Neural cell (in vitro differentiated cells): Measurements from ENCODE around the gene CTH. TPM values are rescaled to one million over a fixed set of nuclear protein-coding genes. Genes with fewer than 3 reads are reported as not detected.

ENCODE experiments used
- H2AFZ ChIP-seq: fragments of 200-600, 300-800 bp; sonication (generic), shearing (Covaris generic); 2 replicates; pipeline ENCODE4 v1.6.0; 2014; ENCODE audit warnings: low read depth, mild to moderate bottlenecking, antibody characterized with exemption, low read length, moderate library complexity
- H3F3A ChIP-seq: fragments of 200-600 bp; shearing (Covaris generic); 2 replicates; pipeline ENCODE4 v1.6.1; 2016; ENCODE audit warnings: mild to moderate bottlenecking, moderate library complexity, mixed read lengths, antibody characterized with exemption, low read length; ENCODE audit not compliant: insufficient read depth, poor library complexity, severe bottlenecking
- H3K27ac ChIP-seq: fragments of 200-600, 300-800 bp; sonication (generic), shearing (Covaris generic); 2 replicates; pipeline ENCODE4 v1.5.1; 2014; ENCODE audit warnings: mild to moderate bottlenecking, low read length, moderate library complexity
- H3K27me3 ChIP-seq: fragments of 300-800, 200-600 bp; sonication (generic), shearing (Covaris generic); 2 replicates; pipeline ENCODE4 v1.6.0; 2014; ENCODE audit warnings: mild to moderate bottlenecking, low read depth, low read length, moderate library complexity; ENCODE audit not compliant: insufficient read depth
- H3K36me3 ChIP-seq: fragments of 300-800, 200-600 bp; sonication (generic), shearing (Covaris generic); 2 replicates; pipeline ENCODE4 v1.5.1; 2014; ENCODE audit warnings: mild to moderate bottlenecking, antibody characterized with exemption, low read length, moderate library complexity; ENCODE audit not compliant: insufficient read depth
- H3K4me2 ChIP-seq: fragments of 300-800, 200-600 bp; sonication (generic), shearing (Covaris generic); 2 replicates; pipeline ENCODE4 v1.6.0; 2014; ENCODE audit warnings: mild to moderate bottlenecking, low read length
- H3K4me3 ChIP-seq: fragments of 300-800, 200-600 bp; sonication (generic), shearing (Covaris generic); 2 replicates; pipeline ENCODE4 v1.5.1; 2014; ENCODE audit warnings: mild to moderate bottlenecking, low read length, moderate library complexity
- H3K79me2 ChIP-seq: fragments of 200-600 bp; shearing (Covaris generic); replicated peaks from 2 replicates; pipeline ENCODE4 v1.6.0; 2014; ENCODE audit warnings: mild to moderate bottlenecking, low read length, moderate library complexity; ENCODE audit not compliant: insufficient read depth
- H3K9ac ChIP-seq: fragments of 300-800, 200-600 bp; sonication (generic), shearing (Covaris generic); 2 replicates; pipeline ENCODE4 v1.6.1; 2016; ENCODE audit warnings: mild to moderate bottlenecking, low read length, mixed read lengths
- H3K9me2 ChIP-seq: fragments of 200-600 bp; shearing (Covaris generic); 2 replicates; pipeline ENCODE4 v1.6.1; 2016; ENCODE audit warnings: mild to moderate bottlenecking, low read length, mixed read lengths; ENCODE audit not compliant: insufficient read depth
- H3K9me3 ChIP-seq: fragments of 200-600, 300-800 bp; sonication (generic), shearing (Covaris generic); 2 replicates; pipeline ENCODE4 v1.6.1; 2016; ENCODE audit warnings: mild to moderate bottlenecking, mixed run types, low read length, moderate library complexity, mixed read lengths
- H4K20me1 ChIP-seq: fragments of 200-600 bp; shearing (Covaris generic); 2 replicates; pipeline ENCODE4 v1.6.1; 2016; ENCODE audit warnings: mild to moderate bottlenecking, mixed run types; ENCODE audit not compliant: insufficient read depth
- EP300 ChIP-seq: fragments of 450-650 bp; conservative IDR thresholded peaks from 2 replicates; pipeline ENCODE4 v1.6.1; 2014; ENCODE audit warnings: antibody characterized with exemption, mild to moderate bottlenecking, moderate library complexity; ENCODE audit not compliant: poor library complexity, severe bottlenecking
- EZH2 ChIP-seq: fragments of 200-600, 300-800 bp; shearing (Covaris generic), sonication (generic); IDR thresholded peaks from 2 replicates; pipeline ENCODE4 v1.6.1; 2014; ENCODE audit warnings: antibody characterized with exemption, low read length, borderline replicate concordance, mild to moderate bottlenecking; ENCODE audit not compliant: insufficient read depth, poor library complexity, severe bottlenecking
- MXI1 ChIP-seq: fragments of 450-650 bp; conservative IDR thresholded peaks from 2 replicates; pipeline ENCODE4 v1.6.1; 2014; ENCODE audit warnings: antibody characterized with exemption, mild to moderate bottlenecking; ENCODE audit not compliant: poor library complexity, severe bottlenecking
- POLR2AphosphoS5 ChIP-seq: IDR thresholded peaks from 2 replicates; pipeline ENCODE4 v1.6.1; 2012
- RAD21 ChIP-seq: fragments of 450-650 bp; conservative IDR thresholded peaks from 2 replicates; pipeline ENCODE4 v1.6.1; 2014; ENCODE audit warnings: antibody characterized with exemption, mild to moderate bottlenecking, moderate library complexity
- SMC3 ChIP-seq: fragments of 450-650 bp; conservative IDR thresholded peaks from 2 replicates; pipeline ENCODE4 v1.6.1; 2014; ENCODE audit warnings: antibody characterized with exemption, mild to moderate bottlenecking, moderate library complexity; ENCODE audit not compliant: poor library complexity
- TAF1 ChIP-seq: IDR thresholded peaks from 2 replicates; pipeline ENCODE4 v1.6.1; 2012; ENCODE audit warnings: low read depth
- polyA plus RNA-seq: library from polyadenylated mRNA; depleted of rRNA; stranded (reverse); fragments of >200 nt; gene quantifications from 2 replicates; pipeline ENCODE4 v1.2.3, GENCODE V29; 2014
- TF ChIP-seq, protein P1 (sequence below): fragments of 450-650 bp; IDR thresholded peaks from 2 replicates; pipeline ENCODE4 v1.5.1; 2014; ENCODE audit warnings: antibody characterized with exemption, mild to moderate bottlenecking, moderate library complexity; ENCODE audit not compliant: poor library complexity, severe bottlenecking
- TF ChIP-seq, protein P2 (sequence below): IDR thresholded peaks from 2 replicates; pipeline ENCODE4 v1.6.1; 2012; ENCODE audit warnings: borderline replicate concordance

CTH gene
- polyA plus RNA-seq, 1 donor from 2014 or later: 10.0 TPM

DNA sequence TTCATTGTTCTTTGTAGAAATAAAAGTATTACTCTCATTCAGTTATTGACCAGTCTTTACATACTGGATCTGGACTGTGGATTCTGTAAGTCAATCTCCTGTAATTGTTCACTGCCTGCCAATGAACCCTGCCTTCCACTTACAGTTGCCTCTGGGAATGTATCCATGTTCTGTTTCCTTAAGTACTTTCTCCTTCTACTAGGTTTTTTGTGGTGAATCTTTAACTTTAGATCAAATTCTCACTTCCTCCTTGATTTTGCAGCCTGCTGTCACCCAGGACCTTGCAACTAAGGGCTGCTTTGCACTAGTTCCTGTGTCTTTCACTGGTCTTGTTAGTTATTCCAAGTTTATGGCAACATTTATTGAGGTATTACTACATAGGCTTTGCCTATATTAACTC lies 28.4 kb upstream of the CTH start:
- H3K9ac ChIP-seq: no peak overlapping the region
- no peaks in the 10 kb centered on the region for H3K9me2 ChIP-seq
- no peaks in the 10 kb centered on the region for H3F3A ChIP-seq
- TF ChIP-seq EP300 (no peak), MXI1 (no peak), RAD21 (no peak), SMC3 (no peak), TAF1 (no peak), EZH2 (no peak)
- TF ChIP-seq, protein P1, sequence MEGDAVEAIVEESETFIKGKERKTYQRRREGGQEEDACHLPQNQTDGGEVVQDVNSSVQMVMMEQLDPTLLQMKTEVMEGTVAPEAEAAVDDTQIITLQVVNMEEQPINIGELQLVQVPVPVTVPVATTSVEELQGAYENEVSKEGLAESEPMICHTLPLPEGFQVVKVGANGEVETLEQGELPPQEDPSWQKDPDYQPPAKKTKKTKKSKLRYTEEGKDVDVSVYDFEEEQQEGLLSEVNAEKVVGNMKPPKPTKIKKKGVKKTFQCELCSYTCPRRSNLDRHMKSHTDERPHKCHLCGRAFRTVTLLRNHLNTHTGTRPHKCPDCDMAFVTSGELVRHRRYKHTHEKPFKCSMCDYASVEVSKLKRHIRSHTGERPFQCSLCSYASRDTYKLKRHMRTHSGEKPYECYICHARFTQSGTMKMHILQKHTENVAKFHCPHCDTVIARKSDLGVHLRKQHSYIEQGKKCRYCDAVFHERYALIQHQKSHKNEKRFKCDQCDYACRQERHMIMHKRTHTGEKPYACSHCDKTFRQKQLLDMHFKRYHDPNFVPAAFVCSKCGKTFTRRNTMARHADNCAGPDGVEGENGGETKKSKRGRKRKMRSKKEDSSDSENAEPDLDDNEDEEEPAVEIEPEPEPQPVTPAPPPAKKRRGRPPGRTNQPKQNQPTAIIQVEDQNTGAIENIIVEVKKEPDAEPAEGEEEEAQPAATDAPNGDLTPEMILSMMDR: no peak
- no peak overlapping the region for H3K4me2 ChIP-seq
- no peak overlapping the region for H2AFZ ChIP-seq
- no peaks in the 10 kb centered on the region for H3K36me3 ChIP-seq
- no peaks in the 10 kb centered on the region for H3K9me3 ChIP-seq
- no peaks in the 10 kb centered on the region for H3K79me2 ChIP-seq
- H3K4me3 ChIP-seq: no peak overlapping the region
- H3K27ac ChIP-seq: no peak overlapping the region
- no peaks in the 10 kb centered on the region for H3K27me3 ChIP-seq
- H4K20me1 ChIP-seq: no peaks in the 10 kb centered on the region

DNA sequence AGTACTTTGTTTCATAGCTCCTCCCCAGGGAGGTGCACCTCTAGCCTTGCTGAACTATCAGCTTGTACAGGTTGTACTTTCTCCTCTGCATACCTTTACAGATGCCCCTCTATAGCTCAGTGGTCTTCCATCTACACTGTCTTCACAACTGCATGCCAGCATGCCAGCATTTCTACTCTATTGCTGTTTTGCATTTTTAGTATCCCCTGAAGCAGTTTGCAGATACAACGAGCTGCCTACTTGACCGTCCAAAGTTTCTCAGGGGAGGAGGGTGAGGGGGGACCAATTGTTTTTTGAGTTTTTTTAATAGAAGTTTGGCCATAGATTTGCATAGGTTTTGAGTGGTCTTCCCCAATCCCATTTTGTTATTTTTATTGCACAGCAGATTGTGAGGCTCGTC lies 27.6 kb upstream of the CTH start:
- H3K4me3 ChIP-seq: no peak overlapping the region
- TF ChIP-seq TAF1 (no peak), MXI1 (no peak), POLR2AphosphoS5 (no peak), RAD21 (no peak), EZH2 (no peak), EP300 (no peak), SMC3 (no peak)
- TF ChIP-seq, protein P2, sequence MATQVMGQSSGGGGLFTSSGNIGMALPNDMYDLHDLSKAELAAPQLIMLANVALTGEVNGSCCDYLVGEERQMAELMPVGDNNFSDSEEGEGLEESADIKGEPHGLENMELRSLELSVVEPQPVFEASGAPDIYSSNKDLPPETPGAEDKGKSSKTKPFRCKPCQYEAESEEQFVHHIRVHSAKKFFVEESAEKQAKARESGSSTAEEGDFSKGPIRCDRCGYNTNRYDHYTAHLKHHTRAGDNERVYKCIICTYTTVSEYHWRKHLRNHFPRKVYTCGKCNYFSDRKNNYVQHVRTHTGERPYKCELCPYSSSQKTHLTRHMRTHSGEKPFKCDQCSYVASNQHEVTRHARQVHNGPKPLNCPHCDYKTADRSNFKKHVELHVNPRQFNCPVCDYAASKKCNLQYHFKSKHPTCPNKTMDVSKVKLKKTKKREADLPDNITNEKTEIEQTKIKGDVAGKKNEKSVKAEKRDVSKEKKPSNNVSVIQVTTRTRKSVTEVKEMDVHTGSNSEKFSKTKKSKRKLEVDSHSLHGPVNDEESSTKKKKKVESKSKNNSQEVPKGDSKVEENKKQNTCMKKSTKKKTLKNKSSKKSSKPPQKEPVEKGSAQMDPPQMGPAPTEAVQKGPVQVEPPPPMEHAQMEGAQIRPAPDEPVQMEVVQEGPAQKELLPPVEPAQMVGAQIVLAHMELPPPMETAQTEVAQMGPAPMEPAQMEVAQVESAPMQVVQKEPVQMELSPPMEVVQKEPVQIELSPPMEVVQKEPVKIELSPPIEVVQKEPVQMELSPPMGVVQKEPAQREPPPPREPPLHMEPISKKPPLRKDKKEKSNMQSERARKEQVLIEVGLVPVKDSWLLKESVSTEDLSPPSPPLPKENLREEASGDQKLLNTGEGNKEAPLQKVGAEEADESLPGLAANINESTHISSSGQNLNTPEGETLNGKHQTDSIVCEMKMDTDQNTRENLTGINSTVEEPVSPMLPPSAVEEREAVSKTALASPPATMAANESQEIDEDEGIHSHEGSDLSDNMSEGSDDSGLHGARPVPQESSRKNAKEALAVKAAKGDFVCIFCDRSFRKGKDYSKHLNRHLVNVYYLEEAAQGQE: no peak
- TF ChIP-seq, protein P1: no peak
- no peaks in the 10 kb centered on the region for H3K9me2 ChIP-seq
- no peaks in the 10 kb centered on the region for H3K9me3 ChIP-seq
- H3K79me2 ChIP-seq: no peaks in the 10 kb centered on the region
- no peaks in the 10 kb centered on the region for H4K20me1 ChIP-seq
- H3F3A ChIP-seq: no peaks in the 10 kb centered on the region
- H3K27ac ChIP-seq: no peak overlapping the region
- H3K27me3 ChIP-seq: no peaks in the 10 kb centered on the region
- H3K9ac ChIP-seq: no peak overlapping the region
- no peaks in the 10 kb centered on the region for H3K36me3 ChIP-seq
- no peak overlapping the region for H3K4me2 ChIP-seq
- H2AFZ ChIP-seq: no peak overlapping the region
